Measurements from ENCODE around the gene KAT7. TPM values are rescaled to one million over a fixed set of nuclear protein-coding genes. Genes with fewer than 3 reads are reported as not detected.
A peak's percentile ranks its signal among the peaks of the same experiment; 100 is the strongest.

KAT7 gene
- total RNA-seq, 1 donor from 2014 or later = 49.0 TPM

GRCh38 chr17:49760932-49761558 is 27.4 kb upstream of the KAT7 start:
- no peak for DNase-seq

DNA sequence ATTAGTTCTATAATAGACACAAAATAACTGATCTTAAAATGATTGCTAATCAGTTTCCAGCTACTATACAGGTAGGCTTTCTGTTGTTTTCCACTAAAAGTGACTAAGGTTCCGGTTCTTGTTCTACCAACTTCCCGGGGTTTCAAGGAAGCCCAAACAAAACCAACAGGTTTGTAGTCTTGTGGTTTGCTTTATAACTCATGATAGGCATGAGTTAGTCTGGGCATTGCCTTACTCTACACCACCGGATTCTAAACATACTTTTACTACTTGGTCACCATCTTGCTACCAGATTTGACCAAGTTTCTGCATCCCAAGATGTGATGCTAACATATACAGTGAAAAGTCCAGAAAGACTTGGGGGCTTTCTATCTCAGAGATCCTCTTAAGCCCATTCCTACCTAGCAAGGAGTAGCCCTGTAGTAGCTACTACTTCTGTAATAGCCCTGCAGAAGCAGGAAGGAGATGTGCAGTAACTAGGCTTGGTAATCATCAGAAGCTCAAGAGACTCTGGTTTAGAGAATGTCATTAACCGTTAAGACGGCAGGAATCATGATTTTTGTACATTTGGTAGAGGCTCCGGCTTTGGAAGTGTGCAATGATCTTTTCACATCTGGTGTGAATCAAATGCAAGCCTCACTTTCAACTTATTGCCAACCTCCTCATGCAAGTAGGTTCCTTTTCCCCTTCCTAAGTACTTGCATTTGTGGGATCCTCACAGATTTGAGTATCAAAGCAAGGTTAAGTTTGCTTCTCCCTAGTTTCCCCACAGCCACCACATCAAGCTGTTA is 26.1 kb upstream of the KAT7 start:
- no peak for DNase-seq

GRCh38 chr17:49763735-49764558 is 24.5 kb upstream of the KAT7 start, which contains the start of gene FAM117A:
Gene FAM117A (minus strand): TSS chr17:49764131. CDS start chr17:49764087, 44 bp downstream.
- peak; percentile 98 for DNase-seq

DNA sequence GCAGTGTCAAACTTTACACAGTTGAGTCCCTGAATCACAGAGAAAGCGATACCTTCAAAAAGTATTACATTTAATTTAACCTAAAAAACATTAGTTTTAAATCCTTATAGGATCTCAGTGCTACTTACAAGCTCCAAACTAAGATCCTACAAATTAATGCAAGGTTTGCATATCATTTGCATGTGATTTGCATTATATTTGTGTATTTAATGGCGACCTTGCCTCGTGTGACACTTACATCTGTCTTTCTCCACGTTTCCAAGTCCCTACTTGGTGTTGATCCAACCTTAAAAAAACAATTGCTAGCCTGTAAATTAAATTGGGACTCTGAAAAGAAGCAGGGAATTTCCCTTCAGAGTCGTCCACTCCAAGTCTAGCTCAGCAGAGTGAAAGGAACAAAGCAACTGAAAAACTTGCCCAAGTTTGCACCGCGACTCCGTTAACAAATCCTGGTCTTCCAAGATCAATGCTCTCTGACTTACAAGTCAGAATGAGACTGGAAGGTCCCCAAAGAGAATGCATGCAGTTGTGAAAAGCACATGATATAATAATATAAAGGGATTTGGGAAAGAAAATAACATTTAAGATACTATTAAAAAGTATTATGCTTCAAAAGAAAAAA is 23.8 kb upstream of the KAT7 start:
- DNase-seq = no peak

DNA sequence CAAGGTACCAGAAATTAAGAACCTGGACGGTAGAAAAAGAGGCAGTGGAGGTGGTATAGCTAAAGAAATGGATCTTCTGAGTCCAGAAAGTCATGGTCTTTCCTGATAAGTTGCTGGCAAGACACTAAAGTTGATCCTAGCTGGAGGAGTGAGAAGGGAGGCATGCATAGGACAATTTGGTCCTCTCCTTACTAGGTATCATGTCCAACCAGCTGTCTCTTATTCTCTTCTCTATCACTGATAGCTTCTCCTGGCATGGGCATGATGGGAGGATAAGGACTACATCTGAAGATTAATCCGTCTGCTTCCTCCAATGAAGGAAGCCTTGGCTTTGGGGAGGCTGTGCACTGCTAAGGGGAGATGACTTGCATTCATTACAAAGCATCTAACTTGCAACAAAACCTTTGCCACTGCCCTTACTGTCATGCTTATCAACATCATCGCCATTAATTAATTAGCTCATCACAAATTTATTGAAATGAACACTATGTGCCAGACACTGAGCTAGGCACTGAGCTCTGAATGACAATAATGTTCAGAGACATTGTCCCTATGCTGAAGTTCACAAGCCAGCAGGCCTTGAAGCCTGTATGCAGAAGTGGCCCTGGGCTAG is 21.5 kb upstream of the KAT7 start:
- DNase-seq = no peak

GRCh38 chr17:49775546-49776260 is 12.8 kb upstream of the KAT7 start:
- DNase-seq = no peak

GRCh38 chr17:49776551-49777300 is 11.8 kb upstream of the KAT7 start:
- DNase-seq = no peak

DNA sequence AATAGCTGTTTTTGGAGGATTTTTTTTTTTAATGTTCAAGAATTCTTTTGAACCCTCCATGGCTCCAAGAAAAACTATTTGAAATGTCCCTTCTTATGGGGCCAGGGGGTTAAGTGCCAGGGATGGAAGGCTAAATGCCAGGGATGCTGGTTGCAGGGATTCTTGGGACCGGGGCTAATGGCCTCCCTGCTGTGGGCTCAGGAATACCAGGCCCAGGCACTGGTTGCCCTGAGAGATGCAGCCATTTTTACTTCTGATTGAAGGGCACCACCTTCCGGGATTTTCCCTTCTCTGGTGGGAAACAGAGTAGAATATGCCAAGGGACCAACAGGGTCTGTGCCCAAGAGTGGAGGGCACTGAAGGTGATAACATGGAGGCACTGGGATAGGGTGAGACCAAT is 10.9 kb upstream of the KAT7 start:
- DNase-seq = no peak

GRCh38 chr17:49779156-49779738 is 9.2 kb upstream of the KAT7 start:
- DNase-seq = no peak

DNA sequence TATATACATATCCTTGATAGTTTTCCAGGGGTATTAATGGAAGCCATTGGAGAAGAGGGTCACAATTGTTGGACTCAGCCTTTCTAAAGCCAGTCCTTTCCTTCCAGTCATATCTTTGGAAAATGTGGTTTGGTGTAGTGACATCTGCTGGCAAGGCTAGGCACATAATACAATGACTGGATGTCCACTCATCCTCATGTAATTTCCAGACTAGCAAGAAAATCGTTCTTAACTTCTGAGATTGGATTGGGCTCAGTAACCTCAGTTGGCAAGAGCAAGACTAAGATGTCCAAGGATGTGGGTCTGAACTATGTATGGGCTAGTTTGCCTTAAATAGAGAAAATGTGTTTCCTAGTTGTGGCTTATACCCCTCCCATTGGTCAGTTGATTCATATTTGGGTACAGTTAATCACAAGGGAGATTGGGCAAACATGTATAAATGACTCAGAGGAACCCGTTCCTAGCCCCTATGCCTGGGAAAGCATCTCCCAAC is 8.7 kb upstream of the KAT7 start:
- DNase-seq = no peak

DNA sequence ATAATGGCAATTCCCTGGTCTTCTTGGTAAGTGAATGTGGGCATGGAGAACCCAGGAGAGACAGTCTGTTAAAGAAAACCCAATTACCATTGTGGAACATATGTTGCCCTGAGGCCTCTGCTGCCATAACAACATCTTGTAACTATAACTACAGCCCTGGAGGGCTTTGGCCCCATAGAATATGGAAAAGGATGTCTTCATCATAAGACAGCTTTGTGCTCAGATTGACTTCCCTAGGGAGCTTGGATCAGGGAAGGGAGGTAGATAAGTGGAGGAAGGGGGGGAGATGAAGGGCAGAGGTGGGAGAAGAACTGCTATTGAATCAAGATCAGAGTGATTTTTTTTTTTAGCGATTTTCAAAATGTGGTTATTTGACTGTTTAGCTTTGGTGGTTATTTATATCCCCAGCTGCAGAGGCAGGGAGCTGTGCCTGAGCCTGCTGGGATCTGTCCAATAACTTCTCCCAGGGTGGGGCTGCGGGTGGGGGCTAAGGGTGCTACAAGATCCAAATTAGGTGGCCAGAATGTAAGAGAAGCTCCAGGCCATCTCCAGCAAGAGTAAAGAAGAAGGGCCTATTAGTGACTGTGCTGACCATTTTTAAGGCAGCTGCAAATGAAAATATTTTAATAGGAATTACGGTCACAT is 5.3 kb upstream of the KAT7 start:
- DNase-seq = no peak

DNA sequence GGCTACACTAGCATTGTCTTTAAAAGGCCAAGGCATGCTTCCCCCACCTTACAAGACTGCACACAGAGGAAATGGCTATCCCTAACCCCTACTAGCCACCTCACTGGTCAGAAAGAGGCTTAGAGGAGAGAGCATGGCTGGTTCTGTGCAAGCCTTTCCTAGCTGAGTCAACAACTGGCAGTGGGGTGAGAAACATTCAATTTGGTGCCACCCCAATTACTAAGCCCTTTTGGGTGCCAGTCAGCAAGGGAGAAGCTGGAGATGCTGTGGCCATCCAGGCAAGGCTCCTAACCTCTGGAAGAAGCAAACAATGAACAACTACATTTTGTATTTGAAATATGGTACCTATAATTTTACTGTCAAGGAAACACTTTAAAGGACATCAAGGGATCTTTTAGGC is 4.7 kb upstream of the KAT7 start:
- no peak for DNase-seq

GRCh38 chr17:49784636-49785035 is 3.8 kb upstream of the KAT7 start:
- no peak for DNase-seq

DNA sequence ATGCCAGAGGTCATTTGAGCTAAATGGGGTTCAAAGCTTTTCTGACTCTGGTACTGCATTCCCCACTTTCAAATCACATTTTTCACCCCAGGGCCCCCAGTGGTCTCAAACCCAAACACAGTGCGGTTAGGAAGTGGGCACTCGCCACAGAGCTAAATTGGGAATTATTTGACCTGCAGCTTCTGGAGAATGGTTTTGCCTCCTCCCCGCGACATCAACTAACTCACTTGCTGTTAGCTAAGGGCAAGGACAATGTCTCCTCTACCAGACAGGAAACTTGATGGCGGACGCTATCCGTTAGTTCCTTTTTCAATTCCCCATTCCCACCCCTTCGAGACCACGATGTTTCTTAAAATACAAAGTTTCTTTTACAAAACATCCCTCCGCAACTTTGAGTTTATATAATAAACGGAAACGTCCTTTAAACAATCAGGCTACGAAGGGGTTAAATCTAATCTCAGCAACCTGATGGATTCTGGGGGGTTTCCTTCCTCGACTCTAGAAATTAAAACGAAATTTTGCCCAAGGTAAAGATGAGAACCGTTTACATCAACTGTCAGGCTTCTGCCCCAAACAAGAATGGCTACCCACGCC is 500 bp upstream of the KAT7 start:
- no peak for DNase-seq

- DNase-seq = no peak
These were observed 730 bp downstream of the KAT7 start for GRCh38 chr17:49789243-49789578.

GRCh38 chr17:49793309-49793708 is 4.8 kb downstream of the KAT7 start:
- DNase-seq = no peak

- no peak for DNase-seq
These were observed 6.9 kb downstream of the KAT7 start for GRCh38 chr17:49795372-49795771.

- DNase-seq = no peak
These were observed 9.7 kb downstream of the KAT7 start for GRCh38 chr17:49798182-49798581.

GRCh38 chr17:49798738-49799137 is 10.3 kb downstream of the KAT7 start:
- DNase-seq = no peak

All from occipital lobe (tissue), 2 donors.